ENCODE results near the gene TNRC18.

- TF ChIP-seq EZH2 (IDR thresholded peaks at IDR 0.05; ENCODE audit: insufficient read depth, poor library complexity, severe bottlenecking) (no peak), EZH2phosphoT487 (IDR thresholded peaks at IDR 0.05; ENCODE audit: insufficient read depth, low read depth) (no peak)
Observed at GRCh38 chr7:5455581-5456219, 32.1 kb upstream of the TNRC18 start.

All from GM23248 (cell line).